Activated CD4-positive, alpha-beta T cell treated with anti-CD3 and anti-CD28 coated beads, Interleukin-2, amount 50 U/mL, for 24 hours (primary cell): ENCODE data around the gene CCDC9B.

Source experiments
- DNase-seq, 2 donors: peaks; one replicate each; pipeline ENCODE4 v3.0.0-alpha.2; 2020; ENCODE audit warnings: low read depth in 1 of 2, low spot score in 1 of 2

The CCDC9B gene

GRCh38 chr15:40365624-40366456, 25.1 kb upstream of the CCDC9B start:
- no peak for DNase-seq

GRCh38 chr15:40365016-40365415, 24.3 kb upstream of the CCDC9B start:
- no peak for DNase-seq

GRCh38 chr15:40364251-40364650, 23.5 kb upstream of the CCDC9B start:
- DNase-seq: no peak

DNA sequence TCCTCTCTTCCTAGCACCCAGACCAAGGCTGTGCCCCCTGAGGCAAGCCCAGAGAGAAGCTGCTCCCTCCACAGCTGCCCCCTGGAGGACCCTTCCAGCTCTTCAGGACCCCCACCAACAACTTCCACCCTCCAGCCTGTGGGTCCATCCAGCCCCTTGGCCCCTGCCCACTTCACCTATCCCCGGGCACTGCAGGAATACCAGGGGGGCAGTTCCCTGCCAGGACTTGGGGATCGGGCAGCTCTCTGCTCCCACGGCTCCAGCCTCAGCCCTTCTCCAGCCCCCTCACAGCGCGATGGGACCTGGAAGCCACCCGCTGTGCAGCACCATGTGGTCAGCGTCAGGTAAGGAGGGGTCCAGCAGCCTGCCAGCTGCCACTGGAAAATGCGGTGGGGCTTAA, 22.9 kb upstream of the CCDC9B start:
- DNase-seq: no peak

DNA sequence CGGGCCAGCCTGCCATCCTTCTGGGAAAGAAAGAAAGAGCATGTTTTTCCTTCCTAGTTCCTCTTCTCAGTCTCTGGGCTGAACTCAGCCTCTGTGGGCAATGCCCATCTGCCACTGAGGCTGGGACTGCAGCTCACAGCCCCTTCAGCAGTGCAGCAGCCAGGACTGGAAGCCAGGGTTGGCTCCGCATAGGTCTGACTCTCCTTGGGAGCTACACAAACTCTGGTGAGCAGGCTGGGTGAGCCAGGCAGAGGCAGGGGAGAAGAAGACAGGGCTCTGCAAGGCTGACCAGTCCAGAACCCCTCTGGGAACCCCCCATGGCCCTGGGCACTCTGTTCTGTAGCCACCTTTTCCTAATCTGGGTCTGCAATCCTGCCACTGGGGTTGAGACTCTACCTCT, 20.9 kb upstream of the CCDC9B start:
- DNase-seq: no peak

GRCh38 chr15:40360015-40360414, 19.3 kb upstream of the CCDC9B start:
- DNase-seq: no peak

DNA sequence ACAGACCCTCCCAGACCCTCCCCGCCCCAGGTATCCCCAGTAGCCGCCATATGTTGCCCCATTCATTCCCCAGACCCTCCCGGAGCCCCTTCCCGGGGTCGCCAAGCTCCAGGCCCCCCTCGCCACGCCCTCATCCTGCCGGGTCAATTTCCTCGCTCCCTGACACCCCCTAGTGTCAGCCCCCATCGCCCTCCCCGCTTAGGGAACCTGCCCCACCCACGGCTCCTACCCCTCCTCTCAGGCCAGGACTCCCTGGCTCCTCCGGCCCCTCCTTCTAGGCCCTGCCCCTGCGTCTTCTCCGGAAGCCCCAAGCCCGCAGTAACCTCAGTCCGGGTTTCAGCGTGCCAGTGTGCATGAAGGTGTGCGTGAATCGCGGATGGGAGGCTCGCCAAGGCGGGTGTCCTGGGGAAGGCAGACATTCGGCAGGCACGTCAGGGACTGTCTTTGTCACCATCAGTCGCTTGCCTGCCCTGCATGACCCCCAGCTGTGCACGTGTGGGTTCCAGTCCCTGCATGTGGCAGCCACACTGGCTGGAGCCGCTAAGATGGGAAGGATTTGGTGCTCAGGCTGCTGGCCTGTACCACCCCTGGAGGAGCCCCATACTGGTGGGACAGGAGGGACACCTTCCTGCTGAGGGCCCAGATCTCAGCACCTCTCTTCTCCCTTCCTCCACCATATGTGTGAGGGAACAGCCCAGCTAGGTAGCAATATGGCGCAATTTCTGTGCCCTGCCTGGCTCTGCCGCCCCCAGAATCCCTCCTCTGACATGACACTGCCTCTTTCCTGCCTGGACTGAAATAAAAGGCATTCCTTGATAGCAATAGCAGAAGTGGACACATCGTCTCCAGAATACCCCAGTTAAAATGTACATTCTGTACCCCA, 18.0 kb upstream of the CCDC9B start:
- no peak for DNase-seq

DNA sequence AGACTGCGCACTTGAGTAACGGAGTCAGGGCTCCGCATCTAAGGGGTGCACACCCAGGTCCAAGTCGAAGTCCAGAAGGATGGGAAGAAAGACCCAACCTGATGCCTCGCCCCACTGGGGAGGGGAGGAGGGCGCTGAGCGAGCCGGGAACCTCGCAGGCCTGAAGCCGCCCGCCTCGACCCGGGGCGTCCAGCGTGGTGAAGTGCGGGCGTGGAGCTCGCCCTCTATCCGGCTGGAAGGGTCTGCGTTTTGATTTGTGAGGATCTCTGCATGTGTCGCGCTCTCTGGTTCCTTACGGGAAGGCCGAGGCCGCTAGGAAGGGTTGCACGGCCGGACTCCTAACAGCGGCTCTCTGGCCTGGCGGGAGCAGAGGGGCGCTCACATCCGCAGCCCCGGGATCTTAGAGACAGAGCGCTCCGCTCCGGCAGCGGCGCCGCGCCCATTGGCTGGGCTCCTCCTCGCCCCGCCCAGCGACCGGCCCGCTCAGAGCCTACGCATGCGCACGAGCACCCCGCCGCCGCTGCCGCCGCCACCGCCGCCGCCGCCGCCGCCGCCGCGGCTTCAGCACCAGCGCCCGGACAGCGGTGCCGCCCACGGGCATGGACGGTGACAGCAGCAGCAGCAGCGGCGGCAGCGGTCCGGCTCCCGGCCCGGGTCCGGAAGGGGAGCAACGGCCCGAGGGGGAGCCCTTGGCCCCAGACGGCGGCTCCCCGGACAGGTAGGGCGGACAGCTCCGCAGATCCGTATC, 17.2 kb upstream of the CCDC9B start, which contains the start of gene DISP2:
DISP2 (plus strand) TSS at position 497 of the 748 bp plus-strand sequence; CDS start at position 600, 103 bp downstream.
- DNase-seq: peak; percentile 79 to 83

GRCh38 chr15:40357246-40357645, 16.5 kb upstream of the CCDC9B start:
- DNase-seq: no peak

- no peak for DNase-seq
These were observed 15.3 kb upstream of the CCDC9B start for GRCh38 chr15:40355976-40356585.

DNA sequence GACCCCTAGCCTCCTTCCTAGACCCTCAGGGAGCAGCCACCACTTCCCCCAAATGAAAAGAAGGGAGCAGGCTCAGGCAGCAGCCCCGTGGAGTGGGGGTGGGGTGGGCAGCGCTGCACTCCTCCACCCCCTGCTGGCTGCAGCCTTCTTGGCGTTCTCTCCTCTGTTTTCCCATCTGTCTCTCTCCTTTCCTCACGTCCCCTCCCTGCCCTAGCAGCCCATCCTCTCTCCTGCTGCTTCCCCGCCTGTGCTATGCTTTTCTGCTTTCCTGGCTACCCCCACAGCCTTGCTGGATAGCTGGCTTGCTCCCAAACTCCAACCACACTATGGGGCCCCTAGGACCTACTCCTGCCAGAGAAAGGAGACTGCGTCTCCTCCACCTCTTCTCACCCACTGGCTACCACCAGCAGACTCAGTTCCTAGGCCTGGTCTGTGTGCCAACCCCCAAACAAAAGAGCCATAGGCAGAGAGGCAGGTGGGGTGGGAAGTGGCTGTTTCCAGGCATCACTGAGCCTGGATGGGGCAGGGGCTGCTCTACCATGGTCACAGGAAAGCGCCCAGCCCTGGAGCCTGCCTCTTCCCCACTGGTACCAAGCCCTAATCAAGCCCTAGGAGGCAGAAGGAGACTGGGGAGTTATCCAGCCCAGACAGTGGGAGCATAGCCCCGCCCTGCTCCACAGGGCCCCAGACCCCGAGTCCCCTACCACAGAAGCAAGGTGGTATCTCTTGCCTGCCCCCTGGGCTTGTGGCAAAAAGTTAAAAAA, 13.9 kb upstream of the CCDC9B start:
- no peak for DNase-seq

DNA sequence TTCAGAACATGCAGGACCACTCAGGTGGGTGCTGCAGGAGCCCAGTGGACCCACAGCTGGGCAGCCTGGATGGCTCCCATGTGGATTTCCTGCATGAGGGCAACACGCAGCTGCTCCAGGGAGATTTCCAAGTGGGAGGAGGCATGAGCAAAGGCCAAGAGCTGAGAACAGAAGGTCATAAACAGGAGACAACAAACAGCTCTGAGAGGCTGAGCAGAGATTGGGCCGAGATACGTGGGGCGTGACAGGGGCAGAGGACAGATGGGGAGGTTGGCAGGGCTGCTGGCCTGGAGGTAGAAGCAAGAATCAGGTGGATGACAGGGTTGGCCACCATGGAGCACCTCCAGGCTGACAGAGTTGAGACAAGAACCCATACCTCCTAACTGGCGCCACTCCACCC, 13.0 kb upstream of the CCDC9B start:
- no peak for DNase-seq

GRCh38 chr15:40352281-40352901, 11.7 kb upstream of the CCDC9B start:
- no peak for DNase-seq

DNA sequence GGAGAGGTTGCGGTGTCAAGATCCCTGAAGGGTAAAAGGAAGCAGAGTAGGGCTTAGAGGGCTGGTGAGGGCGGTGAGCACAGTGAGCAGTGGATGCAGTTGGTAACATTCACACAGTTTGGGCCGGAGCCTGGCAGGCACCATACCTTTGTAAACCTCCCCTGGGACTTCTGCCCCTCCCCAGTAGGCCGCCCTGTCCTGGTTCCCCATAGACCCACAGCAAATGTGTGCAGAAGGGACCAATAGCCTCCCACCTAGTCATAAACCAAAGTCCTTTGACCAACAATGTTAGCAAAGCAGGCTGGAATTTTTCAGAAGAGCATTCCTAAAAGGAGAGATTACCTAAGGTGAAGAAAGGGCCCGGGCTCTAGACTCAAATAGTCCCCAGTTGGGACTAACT, 8.4 kb upstream of the CCDC9B start:
- DNase-seq: no peak

DNA sequence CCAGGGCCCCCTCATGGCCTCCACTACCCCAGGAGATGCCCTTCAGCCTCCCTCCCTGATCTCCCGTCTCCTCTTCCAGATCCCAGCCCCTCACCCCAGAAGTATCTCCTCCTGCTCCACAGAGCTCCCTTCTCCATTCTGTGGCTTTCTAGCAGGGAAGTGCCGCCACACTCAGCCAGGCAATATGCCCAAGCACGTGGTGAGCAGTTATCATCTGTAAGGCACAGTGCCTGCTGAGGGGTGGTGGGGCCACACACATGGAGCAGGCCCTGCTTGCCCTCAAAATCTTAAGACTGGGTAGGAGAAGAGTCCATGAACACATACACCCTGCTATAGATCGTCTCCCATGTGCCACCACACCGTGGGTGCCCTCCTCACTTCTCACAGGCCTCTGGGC, 7.7 kb upstream of the CCDC9B start:
- no peak for DNase-seq

DNA sequence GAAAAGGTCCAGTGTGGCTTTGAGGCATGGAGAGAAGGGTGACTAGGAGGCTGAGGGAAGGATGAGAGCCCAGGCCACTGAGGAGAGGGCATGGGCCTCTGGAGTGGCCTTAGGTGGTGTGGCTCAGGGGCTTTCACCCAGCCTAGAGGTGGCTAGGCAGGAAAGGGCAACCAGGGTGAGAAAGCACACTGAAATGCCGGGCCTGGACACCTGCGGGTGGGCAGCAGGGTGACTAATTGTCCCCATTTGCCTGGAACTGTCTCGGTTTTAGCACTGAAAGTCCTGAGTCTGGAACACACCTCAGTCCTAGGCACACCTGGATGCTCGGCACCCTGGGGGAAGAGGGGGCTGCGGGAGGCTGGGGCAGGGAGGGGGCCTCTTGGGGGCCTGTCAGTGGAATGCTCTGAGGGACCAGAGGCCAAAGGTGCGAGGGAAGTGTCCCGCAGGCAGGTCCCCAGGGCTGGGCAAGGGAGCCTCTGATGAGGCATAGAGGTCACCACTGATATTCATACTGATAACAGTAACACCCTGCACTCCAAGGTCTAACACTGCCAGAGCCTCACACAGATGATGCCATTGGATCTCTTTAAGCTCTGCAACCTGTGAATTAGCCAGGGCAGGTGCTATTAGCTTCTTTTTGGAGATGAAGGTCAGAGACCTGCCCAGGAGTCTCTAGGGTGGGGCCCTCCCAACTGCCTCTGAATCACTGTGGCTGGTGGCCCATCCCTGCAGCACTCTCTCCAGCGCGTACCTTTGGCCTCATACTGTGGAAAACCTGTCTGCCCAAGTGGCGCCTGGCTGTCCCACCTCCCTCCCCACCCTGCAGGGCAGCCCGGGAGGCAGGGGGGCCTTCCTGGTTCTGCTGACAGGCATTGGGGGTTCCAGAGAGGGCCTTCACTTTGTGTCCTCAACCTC, 7.1 kb upstream of the CCDC9B start:
- no peak for DNase-seq

GRCh38 chr15:40346579-40347558, 6.1 kb upstream of the CCDC9B start:
- no peak for DNase-seq
